LNCAP (cell line): ENCODE measurements around the gene LHFPL2.

Source experiments
- TF ChIP-seq, protein P1 (sequence below): fragments of 450-650 bp; IDR thresholded peaks from 2 replicates; pipeline ENCODE4 v1.5.1; 2017; ENCODE audit warnings: mild to moderate bottlenecking

LHFPL2 gene

DNA sequence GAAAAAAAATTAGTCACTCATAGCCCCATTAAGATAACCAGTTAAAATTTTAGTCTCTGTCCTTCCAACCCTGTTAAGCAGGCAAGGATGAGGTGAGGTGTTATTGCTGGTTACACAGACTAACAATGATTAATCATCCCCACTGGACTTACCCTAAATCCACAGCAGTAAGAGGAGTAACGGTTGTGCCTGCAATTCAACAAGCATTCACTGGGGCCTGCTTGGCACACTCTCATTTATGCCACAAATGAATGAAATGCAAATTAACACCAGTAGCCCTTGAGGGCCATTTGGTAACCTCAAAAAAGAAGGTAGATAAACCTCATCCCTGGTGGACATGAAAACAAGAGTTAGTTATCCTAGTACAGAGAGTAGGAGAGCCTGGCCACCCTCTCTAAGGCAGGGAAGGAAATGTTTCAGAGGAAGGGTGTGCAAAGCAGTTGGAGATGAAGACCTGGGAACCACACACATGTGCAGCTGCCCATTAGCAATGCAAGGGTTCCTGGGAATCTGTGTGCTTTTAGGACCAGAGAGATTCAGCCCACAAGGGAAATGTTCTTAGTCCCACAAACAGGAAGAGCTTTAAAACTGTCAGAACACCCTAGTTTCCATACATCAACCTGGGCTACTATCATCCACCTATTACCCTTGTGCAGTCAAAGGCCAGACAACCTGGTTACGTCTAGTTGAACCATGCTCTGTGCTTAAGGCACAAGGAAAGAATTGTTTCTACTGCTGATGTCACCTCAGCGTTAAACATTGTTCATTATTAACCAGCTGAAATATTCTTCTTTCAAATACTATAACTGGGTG, 7.7 kb downstream of the LHFPL2 start:
- TF ChIP-seq, protein P1, sequence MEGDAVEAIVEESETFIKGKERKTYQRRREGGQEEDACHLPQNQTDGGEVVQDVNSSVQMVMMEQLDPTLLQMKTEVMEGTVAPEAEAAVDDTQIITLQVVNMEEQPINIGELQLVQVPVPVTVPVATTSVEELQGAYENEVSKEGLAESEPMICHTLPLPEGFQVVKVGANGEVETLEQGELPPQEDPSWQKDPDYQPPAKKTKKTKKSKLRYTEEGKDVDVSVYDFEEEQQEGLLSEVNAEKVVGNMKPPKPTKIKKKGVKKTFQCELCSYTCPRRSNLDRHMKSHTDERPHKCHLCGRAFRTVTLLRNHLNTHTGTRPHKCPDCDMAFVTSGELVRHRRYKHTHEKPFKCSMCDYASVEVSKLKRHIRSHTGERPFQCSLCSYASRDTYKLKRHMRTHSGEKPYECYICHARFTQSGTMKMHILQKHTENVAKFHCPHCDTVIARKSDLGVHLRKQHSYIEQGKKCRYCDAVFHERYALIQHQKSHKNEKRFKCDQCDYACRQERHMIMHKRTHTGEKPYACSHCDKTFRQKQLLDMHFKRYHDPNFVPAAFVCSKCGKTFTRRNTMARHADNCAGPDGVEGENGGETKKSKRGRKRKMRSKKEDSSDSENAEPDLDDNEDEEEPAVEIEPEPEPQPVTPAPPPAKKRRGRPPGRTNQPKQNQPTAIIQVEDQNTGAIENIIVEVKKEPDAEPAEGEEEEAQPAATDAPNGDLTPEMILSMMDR, result no peak

DNA sequence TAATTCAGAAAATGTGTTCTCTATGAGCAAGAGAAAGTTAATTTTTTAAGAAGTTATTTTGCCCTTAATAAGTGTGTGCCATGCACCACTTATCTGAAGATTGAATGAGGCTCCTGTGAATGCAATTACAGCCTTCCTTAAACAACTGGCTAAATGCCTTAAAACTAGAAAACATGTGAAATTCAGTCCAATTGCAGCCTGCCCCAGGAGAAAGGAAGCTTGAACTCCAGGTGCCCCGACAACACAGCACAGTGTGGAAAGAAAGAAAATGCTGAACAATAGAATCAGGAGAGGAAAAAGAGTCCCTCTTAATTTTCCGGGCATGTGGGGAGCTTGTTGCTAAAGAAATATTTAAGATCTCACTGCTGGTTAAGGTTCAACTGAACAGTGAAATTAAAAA, 8.8 kb downstream of the LHFPL2 start:
- TF ChIP-seq, protein P1, result no peak

DNA sequence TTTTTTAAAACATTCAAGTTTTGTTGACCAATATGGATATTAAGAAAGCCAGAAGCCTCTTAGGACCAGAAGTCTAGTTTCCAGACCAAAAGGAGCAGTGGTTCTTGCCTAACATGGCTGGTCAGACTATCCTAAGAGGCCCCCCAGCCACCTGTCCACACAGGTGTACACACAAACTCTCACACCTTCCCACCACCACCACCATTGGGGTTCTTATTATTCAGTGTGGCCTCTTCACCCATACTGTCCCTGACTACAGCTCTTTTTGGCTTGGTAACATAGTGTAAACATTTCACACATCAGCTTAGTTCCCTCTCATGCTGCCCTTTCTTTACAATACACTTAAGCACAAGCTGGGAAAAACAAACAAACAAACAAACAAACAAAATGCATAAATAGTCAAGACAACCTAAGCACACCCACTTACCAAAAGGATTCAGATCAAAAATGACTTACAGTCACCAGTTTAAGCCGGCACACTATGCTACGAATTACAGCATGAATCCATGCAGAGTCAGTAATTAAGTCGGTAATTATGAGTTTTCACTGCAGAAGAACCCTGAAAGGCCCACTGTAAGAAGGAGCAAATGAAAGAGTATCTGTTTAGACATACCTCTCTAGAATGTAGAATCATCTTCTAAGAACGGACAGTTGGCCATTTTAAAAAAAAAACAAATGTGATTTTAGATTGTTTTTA, 9.5 kb downstream of the LHFPL2 start:
- TF ChIP-seq, protein P1, result no peak

DNA sequence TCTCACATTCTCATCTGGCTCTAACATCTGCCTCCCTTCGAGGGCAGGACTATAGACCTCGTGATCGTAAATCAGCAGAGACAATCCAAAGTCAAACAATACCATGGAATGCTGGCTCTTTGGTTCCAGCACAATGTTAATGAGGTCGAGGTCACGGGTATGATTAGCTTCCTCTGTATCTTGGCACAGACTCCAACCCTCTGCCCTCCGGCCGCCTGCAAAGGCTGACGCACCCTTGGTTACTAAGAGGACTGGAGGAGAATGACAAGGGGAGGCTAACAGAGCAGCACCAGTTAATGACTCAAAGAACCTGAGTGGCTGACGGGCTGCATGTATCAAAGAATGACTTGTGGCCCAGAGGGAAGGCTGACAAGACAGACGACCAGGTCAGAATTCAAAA, 10.1 kb downstream of the LHFPL2 start:
- TF ChIP-seq, protein P1, result no peak

DNA sequence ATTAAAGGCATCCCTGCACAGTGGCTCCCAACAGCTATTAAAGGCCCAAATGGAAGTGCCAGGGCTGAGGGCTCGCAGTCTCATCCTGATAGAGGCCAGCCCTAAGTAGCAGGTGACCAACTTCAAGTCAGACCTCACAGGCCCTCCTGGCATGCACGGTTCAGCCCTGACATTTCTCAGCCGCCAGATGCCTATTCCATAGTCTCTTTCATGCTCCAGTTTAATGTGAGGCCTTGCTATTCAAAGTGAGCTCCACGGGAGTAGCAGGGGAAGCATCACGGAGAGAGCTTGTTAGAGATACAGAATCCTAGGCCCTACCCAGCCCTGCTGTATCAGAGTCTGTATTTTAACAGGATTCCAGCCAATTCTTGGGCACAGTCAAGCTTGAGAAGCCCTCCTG, 11.1 kb downstream of the LHFPL2 start:
- TF ChIP-seq, protein P1, result no peak

DNA sequence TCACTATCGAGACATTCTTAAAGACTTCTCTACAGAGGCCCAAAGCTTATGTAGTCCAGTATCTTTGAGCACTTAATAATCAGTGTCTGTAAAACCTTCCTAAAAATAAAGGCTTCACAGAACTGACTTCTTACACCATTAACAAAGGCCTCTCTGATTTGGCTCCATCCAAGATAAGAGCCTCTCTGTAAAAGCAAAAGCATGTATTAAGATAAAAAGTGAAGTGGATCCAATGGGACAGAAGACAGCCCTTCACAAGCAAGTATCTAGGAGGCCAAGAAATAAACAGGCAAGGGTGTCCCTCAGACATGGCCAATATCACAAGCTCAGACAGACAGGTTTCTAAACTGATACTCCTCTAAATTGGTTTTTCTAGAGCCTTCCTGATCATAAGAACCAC, 11.9 kb downstream of the LHFPL2 start:
- TF ChIP-seq, protein P1, result no peak

DNA sequence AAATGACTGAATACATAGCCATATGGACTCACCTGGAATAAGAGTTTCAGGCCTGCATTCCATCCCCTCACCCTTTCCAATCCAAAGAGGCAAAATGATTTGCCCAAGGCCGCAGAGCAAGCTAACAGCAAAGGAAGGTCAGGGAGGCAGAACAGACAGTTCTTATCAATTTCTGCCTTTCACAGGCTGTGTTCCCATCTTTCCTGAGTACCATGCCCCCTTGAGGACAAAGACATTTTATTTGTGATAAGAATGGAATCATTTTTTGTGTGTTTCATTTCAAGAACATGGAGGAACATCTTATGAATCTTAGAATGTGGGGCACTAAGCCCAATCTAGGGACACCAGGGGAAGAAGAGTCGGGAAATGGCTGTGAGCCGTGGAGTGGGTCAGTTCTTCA, 13.9 kb downstream of the LHFPL2 start:
- TF ChIP-seq, protein P1, result no peak
